ENCODE data around the gene TPP1. TPM values are rescaled to one million over a fixed set of nuclear protein-coding genes. Genes with fewer than 3 reads are reported as not detected.

Gene TPP1
- total RNA-seq, 2 donors from 2014 or later = 66.7 to 75.6 TPM

DNA sequence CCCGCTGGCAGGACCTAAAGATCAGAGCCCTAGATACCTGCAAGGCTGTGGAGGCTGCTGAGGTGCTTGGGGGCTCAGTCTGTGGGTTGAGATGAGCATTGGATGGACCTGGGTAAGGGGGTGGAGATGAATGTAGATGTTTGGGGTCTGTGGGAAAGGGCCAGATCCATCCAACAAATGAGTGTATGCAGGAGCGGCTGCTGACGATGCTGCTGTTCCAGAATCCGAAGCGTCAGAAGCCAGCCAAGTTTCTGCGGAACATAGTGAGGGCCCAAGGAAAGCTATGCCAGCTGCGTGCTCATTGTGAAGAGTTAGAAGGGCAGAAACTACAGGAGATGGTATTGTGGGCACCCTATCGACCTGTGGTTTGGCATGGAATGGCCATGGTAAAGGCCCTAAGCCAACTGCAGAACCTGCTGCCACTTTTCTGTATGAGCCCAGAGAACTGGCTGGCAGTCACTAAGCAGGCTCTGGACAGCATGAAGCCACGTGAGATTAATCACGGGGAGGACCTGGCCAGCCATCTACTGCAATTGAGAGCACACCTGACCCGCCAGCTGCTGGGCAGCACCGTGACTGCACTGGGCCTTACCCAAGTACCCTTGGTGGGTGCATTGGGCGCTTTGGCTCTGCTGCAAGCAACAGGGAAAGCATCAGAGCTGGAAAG is 52.4 kb downstream of the TPP1 start:
- ATAC-seq (ENCODE audit: insufficient number of reproducible peaks, low FRiP score, low read depth) = no peak
- Histone ChIP-seq H3K27ac (no peak overlapping the region), H3K4me1 (ENCODE audit: control insufficient read depth in 1 of 2, low read depth in 2 of 2) (peaks cover 0 to 10% of the 10 kb centered on the region in 2 donors), H3K27me3 (replicated peaks; ENCODE audit: insufficient read depth) (no peaks in the 10 kb centered on the region), H3K36me3 (no peaks in the 10 kb centered on the region), H3K4me3 (no peak overlapping the region), H3K9me3 (no peaks in the 10 kb centered on the region)
- DNase-seq (ENCODE audit: low spot score) = no peak
- TF ChIP-seq CTCF (IDR thresholded peaks at IDR 0.05) = no peak

DNA sequence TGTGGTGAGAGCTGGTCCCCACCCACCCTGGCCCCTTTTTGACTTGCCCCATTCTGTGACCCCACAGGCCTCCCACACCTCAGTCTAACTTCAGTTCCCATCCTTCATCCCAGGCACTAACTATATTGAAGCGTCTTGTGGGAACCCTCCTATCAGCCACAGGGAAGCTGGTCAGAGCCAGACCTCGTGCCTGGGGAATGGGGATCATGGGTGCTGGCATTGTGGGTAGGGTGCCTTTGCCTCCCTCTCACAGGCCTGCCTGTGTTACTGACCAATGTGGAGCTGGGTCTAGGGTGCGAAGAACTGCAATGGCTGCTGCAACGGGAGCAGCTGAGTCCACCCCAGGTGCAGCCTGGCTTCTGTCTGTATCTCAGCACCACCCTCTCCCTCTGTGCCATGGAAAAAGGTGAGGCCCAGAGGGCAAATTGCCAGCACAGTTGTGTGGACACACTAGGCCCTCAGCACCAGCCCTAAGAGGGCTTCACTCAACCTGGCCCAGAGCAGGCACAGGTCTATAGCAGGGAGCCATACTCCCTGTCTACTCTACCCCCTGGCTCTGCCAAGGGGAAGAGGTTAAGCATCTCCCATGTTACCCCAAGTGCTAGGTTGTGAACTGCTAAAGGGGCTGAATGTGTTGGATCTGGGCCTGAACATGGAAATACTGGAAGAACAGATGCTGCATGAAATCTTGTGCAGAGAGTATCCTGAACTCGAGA is 53.1 kb downstream of the TPP1 start:
- DNase-seq (ENCODE audit: low spot score) (no peak), ATAC-seq (ENCODE audit: insufficient number of reproducible peaks, low FRiP score, low read depth) (no peak)
- TF ChIP-seq CTCF (IDR thresholded peaks at IDR 0.05) = no peak
- H3K27me3 ChIP-seq (replicated peaks; ENCODE audit: insufficient read depth) = no peaks in the 10 kb centered on the region
- H3K4me3 ChIP-seq = no peak overlapping the region
- H3K36me3 ChIP-seq = no peaks in the 10 kb centered on the region
- peaks cover 0 to 6% of the 10 kb centered on the region in 2 donors for H3K4me1 ChIP-seq (ENCODE audit: control insufficient read depth in 1 of 2, low read depth in 2 of 2)
- H3K27ac ChIP-seq = no peak overlapping the region
- no peaks in the 10 kb centered on the region for H3K9me3 ChIP-seq

GRCh38 chr11:6565325-6565724 is 53.9 kb downstream of the TPP1 start:
- no peak overlapping the region for H3K4me3 ChIP-seq
- no peak overlapping the region for H3K27ac ChIP-seq
- H3K9me3 ChIP-seq = no peaks in the 10 kb centered on the region
- peaks cover 0 to 6% of the 10 kb centered on the region in 2 donors for H3K4me1 ChIP-seq (ENCODE audit: control insufficient read depth in 1 of 2, low read depth in 2 of 2)
- TF ChIP-seq CTCF (IDR thresholded peaks at IDR 0.05) = no peak
- DNase-seq (ENCODE audit: low spot score) (no peak), ATAC-seq (ENCODE audit: insufficient number of reproducible peaks, low FRiP score, low read depth) (no peak)
- H3K27me3 ChIP-seq (replicated peaks; ENCODE audit: insufficient read depth) = no peaks in the 10 kb centered on the region
- H3K36me3 ChIP-seq = no peaks in the 10 kb centered on the region

DNA sequence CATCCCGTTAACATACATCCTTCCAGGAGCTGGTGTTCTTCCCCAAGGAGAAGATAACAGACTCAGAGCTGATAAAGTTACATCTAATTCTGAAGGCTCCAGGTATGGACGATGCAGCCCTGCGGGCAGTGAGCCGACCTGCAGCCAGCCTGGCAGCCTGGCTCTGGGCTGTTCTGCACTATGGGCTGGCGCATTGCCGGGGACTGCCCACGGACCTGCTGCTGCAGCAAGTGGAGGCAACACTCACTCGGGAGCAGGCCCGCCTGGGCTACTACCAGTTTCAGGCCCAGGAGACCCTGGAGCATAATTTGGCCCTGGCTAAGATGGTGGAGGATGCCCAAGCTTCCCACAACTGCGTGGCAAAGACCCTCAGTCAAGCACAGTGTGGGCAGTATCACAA is 55.6 kb downstream of the TPP1 start:
- DNase-seq (ENCODE audit: low spot score) (no peak), ATAC-seq (ENCODE audit: insufficient number of reproducible peaks, low FRiP score, low read depth) (no peak)

More for the DNA sequence above, 55.6 kb downstream of the TPP1 start:
- Histone ChIP-seq H3K4me3 (no peak overlapping the region), H3K36me3 (no peaks in the 10 kb centered on the region), H3K4me1 (ENCODE audit: control insufficient read depth in 1 of 2, low read depth in 2 of 2) (peaks cover 0 to 3% of the 10 kb centered on the region in 2 donors), H3K9me3 (no peaks in the 10 kb centered on the region), H3K27me3 (replicated peaks; ENCODE audit: insufficient read depth) (no peaks in the 10 kb centered on the region), H3K27ac (no peak overlapping the region)
- TF ChIP-seq CTCF (IDR thresholded peaks at IDR 0.05) = no peak
